Measurements from ENCODE around the gene SDK1.

The SDK1 gene

DNA sequence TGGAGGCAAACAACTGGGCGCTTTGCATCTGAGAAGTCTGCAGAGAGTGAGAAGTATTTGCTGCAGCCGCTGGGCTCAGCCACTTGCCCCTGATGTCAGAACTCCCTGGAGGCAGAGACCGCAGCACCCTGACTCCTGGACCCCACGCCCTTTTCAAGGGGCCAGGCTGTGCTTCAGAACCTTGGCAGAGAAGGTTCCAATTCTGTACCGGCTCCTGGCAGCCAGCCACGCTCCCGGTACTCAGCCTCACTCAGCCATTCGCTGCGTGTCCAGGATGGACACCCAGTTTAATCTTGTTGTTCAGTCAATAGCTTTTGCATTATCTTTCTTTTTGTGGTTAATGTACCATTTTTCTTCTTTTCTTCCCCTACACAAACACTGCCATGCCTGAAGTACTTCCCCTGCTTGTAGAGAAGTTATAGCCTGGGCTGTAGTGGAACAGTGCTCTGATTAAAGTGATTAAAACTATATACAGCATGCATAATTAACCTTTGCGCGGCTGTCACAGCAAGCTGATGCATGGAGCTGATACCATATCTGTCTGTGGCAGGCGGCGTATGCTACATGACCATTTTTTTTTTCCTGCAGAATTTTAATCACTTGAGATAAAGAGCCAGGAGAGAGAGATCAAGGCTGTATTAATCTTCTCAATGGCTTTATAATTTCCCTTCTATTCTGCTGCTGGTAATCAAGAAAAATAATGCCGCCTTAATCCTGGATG is 578.5 kb downstream of the SDK1 start:
- Mint-ChIP-seq H3K27me3 (peaks cover 2% of the 10 kb centered on the region), H3K36me3 (ENCODE audit: low read depth) (no peaks in the 10 kb centered on the region), H3K4me1 (no peaks in the 10 kb centered on the region), H3K9me3 (peaks cover 2% of the 10 kb centered on the region), H3K4me3 (no peak overlapping the region), H3K27ac (no peak overlapping the region)
- DNase-seq (no peak), ATAC-seq (no peak)

DNA sequence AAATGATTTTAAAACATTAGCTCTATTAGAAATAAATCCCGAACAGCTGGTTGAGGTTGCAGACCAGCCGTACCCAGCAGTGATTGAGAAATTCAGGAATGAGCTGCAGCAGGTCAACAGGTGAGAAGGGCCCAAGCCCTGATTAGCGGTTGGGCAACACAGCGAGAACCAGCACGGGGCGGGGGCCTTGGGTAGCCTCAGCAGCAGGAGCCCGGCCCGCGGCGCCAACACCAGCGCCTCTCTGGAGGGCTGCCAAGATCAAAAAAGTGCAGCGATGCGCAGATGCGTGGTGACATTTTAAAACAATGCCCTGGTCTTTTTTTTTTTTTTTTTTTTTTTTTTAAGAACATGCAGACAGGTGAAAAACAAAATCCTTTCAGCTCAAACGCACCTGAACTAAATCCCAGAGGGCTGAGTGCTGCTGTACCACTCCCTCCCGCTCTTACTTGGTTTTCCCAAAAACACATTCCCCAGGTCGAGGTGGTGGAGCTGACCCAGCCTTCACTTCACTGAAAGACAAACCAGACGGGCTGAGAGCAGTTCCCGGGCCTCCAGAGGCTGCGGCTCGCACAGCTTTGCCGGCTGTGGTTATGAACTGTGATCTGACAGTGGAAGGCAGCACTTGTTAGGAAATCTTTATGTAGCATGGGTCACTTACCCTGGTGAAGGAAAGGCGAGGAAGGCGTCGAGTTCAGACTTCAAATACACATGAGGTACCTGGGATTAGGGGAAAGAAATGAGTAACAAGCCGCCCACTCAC is 579.4 kb downstream of the SDK1 start:
- ATAC-seq (no peak), DNase-seq (no peak)
- Mint-ChIP-seq H3K9me3 (no peaks in the 10 kb centered on the region), H3K27ac (no peak overlapping the region), H3K36me3 (ENCODE audit: low read depth) (no peaks in the 10 kb centered on the region), H3K4me3 (no peak overlapping the region), H3K27me3 (peaks cover 5% of the 10 kb centered on the region), H3K4me1 (no peaks in the 10 kb centered on the region)

DNA sequence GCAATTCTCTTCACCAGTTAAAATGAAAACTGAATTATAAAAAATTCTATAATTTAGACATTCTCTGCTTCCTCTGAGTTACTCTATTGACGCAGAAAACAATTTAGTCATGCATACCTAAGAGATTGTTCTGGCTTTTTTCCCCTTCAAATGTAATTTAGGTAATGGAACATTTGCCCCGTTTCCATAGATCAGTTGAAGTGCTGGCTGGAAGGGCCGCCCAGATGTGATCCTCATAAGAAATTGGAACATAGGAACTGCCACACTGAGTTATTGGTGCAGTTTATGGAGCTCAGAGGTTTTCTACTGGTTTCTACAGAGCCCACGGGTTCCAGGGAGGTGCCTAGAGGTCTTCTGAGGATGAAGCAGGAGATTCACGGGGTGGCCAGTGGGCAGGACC is 581.7 kb downstream of the SDK1 start:
- H3K4me1 Mint-ChIP-seq: no peaks in the 10 kb centered on the region
- no peak overlapping the region for H3K27ac Mint-ChIP-seq
- peaks cover 5% of the 10 kb centered on the region for H3K27me3 Mint-ChIP-seq
- H3K4me3 Mint-ChIP-seq: no peak overlapping the region
- no peaks in the 10 kb centered on the region for H3K9me3 Mint-ChIP-seq
- DNase-seq (no peak), ATAC-seq (no peak)
- no peaks in the 10 kb centered on the region for H3K36me3 Mint-ChIP-seq (ENCODE audit: low read depth)

GRCh38 chr7:3884543-3884942 is 583.5 kb downstream of the SDK1 start:
- Mint-ChIP-seq H3K9me3 (no peaks in the 10 kb centered on the region), H3K4me1 (no peaks in the 10 kb centered on the region), H3K27ac (no peak overlapping the region), H3K27me3 (peaks cover 5% of the 10 kb centered on the region), H3K36me3 (ENCODE audit: low read depth) (no peaks in the 10 kb centered on the region), H3K4me3 (no peak overlapping the region)
- DNase-seq (no peak), ATAC-seq (no peak)

DNA sequence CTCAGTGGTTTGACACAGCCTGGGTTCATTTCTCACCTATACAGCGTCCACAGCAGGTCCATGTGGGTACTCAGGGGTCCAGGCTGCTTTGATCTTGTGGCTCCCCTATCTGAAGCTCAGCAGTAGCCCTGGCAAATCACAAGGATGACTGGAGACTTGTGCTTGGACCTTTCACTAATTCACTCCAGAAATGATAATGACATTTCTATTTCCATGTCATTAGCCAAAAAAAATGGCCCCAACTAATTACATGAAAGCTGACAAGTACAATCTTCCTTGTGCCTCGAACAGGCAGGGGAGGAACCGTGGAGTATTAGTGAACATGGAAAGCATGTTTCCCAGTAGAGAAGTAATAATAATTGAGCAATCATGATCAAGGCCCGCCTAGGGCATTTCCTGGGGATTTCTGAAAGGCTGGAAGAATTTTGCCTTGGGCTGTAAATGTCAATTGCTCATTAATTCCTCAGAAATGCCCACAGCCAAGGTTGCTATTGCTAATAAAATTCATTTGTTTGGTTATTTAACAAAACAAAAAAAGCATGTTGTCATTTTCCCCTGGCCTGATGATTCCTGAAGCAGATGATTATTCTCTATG is 586.1 kb downstream of the SDK1 start:
- no peak overlapping the region for H3K4me3 Mint-ChIP-seq
- no peak for DNase-seq
- no peak overlapping the region for H3K27ac Mint-ChIP-seq
- H3K36me3 Mint-ChIP-seq (ENCODE audit: low read depth): no peaks in the 10 kb centered on the region
- no peaks in the 10 kb centered on the region for H3K4me1 Mint-ChIP-seq
- no peak for ATAC-seq
- H3K9me3 Mint-ChIP-seq: no peaks in the 10 kb centered on the region
- peaks cover 5% of the 10 kb centered on the region for H3K27me3 Mint-ChIP-seq

DNA sequence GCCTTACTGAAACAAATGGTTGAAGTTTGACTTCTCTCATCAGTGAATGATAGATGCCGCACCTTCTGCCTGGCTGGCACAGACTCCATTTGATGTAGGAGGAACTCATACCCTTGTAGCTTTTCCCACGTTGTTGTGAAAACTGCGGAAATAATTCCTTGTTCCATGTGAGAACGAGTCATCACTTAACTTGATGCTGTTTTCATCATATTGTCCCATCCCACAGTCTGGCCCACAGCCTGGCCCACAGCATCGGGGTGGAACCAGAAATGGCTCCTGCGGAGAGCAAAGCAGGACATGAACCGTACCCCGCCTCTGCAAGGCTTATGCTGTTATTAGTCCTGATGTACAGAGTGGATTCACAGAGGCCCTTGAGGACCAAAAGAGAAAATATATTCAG is 587.0 kb downstream of the SDK1 start:
- Mint-ChIP-seq H3K4me3 (no peak overlapping the region), H3K4me1 (no peaks in the 10 kb centered on the region), H3K27ac (no peak overlapping the region), H3K27me3 (peaks cover 6% of the 10 kb centered on the region), H3K36me3 (ENCODE audit: low read depth) (no peaks in the 10 kb centered on the region), H3K9me3 (no peaks in the 10 kb centered on the region)
- no peak for ATAC-seq
- DNase-seq: no peak

GRCh38 chr7:3892157-3892556 is 591.1 kb downstream of the SDK1 start:
- H3K36me3 Mint-ChIP-seq (ENCODE audit: low read depth): no peaks in the 10 kb centered on the region
- H3K27me3 Mint-ChIP-seq: peaks cover 8% of the 10 kb centered on the region
- no peak overlapping the region for H3K4me3 Mint-ChIP-seq
- H3K4me1 Mint-ChIP-seq: no peaks in the 10 kb centered on the region
- no peak overlapping the region for H3K27ac Mint-ChIP-seq
- no peaks in the 10 kb centered on the region for H3K9me3 Mint-ChIP-seq
- DNase-seq: no peak
- no peak for ATAC-seq

- ATAC-seq (no peak), DNase-seq (no peak)
- Mint-ChIP-seq H3K9me3 (no peaks in the 10 kb centered on the region), H3K27me3 (peaks cover 8% of the 10 kb centered on the region), H3K27ac (no peak overlapping the region), H3K4me3 (no peak overlapping the region), H3K4me1 (no peaks in the 10 kb centered on the region), H3K36me3 (ENCODE audit: low read depth) (no peaks in the 10 kb centered on the region)
Measured at GRCh38 chr7:3892686-3893085, 591.6 kb downstream of the SDK1 start.

GRCh38 chr7:3893151-3893788 is 592.2 kb downstream of the SDK1 start:
- DNase-seq (no peak), ATAC-seq (no peak)
- no peaks in the 10 kb centered on the region for H3K4me1 Mint-ChIP-seq
- H3K9me3 Mint-ChIP-seq: no peaks in the 10 kb centered on the region
- H3K27ac Mint-ChIP-seq: no peak overlapping the region
- H3K36me3 Mint-ChIP-seq (ENCODE audit: low read depth): no peaks in the 10 kb centered on the region
- peaks cover 8% of the 10 kb centered on the region for H3K27me3 Mint-ChIP-seq
- no peak overlapping the region for H3K4me3 Mint-ChIP-seq

DNA sequence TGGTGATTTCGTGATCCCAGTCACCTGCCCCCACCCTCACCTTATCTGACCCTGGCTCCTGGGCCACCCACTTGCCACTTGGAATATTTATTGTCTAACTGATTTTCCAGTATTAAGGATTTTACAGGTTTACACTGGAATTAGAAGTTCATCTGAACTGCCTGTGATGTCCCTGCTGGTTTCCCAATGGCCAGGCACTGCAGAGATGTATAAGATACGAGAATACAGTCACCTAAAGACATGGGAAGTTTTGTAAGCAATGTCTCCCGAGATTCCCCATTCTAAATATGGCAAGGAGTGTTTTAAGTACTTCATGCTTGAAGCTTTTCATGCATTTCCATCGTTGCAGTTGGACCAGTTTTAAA is 592.7 kb downstream of the SDK1 start:
- Mint-ChIP-seq H3K36me3 (ENCODE audit: low read depth) (no peaks in the 10 kb centered on the region), H3K4me1 (no peaks in the 10 kb centered on the region), H3K4me3 (no peak overlapping the region), H3K27ac (no peak overlapping the region), H3K9me3 (no peaks in the 10 kb centered on the region), H3K27me3 (peaks cover 8% of the 10 kb centered on the region)
- DNase-seq: no peak
- no peak for ATAC-seq

DNA sequence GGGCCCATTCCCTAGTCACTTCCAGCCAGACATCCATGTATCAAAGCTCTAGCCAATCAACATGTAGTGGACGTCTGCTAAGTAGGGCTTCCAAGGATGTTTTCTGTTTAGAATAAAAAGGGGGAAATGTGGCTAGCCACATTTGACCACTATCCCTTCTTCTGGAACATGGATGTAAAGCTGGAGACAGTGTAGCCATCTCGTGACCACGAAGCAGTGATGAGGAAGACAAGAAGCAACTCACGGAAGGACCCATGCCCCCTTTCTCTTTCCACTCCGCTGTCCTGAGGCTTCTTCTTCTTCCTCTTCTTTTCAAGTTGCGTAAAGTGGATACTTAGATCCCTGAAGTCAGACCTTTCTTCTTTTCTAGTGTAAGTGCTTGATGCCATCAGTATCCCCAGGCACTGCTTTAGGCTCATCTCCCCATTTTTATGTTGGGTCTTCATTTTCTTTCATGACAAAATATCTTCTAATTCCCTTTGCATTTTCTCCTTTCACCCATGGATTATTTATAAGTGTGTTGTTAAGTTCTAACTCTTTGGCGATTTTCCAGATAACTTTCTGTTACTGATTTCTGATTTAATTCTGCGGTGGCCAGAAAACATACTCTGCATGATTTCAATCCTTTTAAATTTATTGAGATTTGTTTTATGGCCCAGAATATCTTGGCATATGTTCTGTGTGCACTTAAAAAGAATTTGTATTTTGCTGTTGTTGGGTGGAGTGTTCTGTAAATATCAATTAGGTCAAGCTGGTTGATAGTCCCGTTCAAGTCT is 594.5 kb downstream of the SDK1 start:
- H3K27me3 Mint-ChIP-seq: peaks cover 6% of the 10 kb centered on the region
- no peak overlapping the region for H3K4me3 Mint-ChIP-seq
- ATAC-seq (no peak), DNase-seq (no peak)
- H3K27ac Mint-ChIP-seq: no peak overlapping the region
- no peaks in the 10 kb centered on the region for H3K4me1 Mint-ChIP-seq
- no peaks in the 10 kb centered on the region for H3K36me3 Mint-ChIP-seq (ENCODE audit: low read depth)
- H3K9me3 Mint-ChIP-seq: no peaks in the 10 kb centered on the region

DNA sequence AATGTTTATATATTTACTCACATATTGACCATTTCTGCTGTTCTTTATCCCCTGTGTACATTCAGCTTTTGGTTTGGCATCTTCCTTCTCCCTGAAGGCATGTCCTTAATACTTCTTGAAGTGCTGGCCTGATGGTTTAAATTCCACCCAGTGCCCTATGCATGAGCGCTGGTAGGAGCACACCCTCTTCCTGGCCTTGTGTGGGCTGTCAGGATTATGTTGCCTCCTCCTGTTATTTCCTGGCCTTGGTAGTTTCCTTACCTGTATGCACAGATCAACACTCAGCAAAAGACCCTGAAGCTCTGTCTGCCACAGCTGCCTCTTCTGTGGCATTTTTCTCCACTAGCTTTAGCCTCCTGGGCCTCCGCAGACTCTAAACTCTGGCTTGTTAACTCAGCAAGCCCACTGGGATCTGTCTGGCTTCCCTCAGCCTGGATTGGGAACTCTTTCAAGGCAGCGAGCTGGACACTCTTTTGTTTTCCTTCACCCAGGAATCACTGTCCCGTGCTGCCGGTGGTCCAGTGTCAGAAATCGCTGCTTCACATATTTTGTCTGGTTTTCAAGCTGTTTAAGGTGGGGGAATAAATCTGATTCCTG is 595.2 kb downstream of the SDK1 start:
- DNase-seq: no peak
- Mint-ChIP-seq H3K27ac (no peak overlapping the region), H3K4me3 (no peak overlapping the region), H3K9me3 (no peaks in the 10 kb centered on the region), H3K4me1 (no peaks in the 10 kb centered on the region), H3K36me3 (ENCODE audit: low read depth) (no peaks in the 10 kb centered on the region), H3K27me3 (peaks cover 6% of the 10 kb centered on the region)
- ATAC-seq: no peak

DNA sequence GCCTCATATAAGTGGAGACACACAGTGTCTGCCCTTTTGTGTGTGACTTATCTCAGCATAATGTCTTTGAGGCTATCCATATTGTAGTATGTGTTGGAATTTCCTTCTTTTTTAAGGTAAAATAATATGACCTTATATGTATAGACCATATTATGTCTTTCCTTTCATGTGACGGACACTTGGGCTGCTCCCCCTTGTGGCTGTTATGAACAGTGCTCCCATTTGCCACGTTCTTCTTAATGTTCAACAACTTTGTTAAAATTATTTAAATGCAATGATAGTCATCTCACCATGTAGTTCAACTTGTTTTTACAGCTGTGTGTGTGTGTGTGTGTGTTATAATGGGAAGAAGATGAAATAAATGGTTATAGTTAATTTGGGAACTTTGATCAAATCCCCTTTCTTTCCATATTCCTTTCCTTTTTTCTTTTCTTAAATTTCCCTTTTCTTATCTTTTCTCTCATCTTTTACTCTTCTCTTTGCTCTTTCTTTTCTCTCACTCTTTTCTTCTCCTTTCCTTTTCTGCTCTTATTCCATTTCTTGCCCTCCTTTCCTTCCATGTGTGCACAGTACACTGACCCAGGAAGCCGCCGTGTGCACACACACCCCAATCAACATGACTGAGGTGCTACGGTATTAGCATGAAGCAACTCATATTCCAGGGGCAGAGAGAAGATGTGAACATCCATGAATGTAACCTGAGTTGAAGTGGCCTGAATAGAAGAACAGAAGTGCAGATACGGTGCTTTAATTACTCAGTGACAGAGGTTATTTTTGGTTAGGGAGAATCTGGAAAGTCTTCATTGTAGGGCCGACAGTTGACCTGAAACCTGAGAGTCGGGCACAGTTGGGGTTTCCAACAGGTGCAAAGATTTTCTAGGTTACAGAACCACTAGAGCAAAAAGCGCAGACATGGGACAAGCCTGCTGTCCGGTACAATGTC is 596.6 kb downstream of the SDK1 start:
- no peak overlapping the region for H3K27ac Mint-ChIP-seq
- no peak overlapping the region for H3K4me3 Mint-ChIP-seq
- no peaks in the 10 kb centered on the region for H3K4me1 Mint-ChIP-seq
- peaks cover 6% of the 10 kb centered on the region for H3K27me3 Mint-ChIP-seq
- H3K36me3 Mint-ChIP-seq (ENCODE audit: low read depth): no peaks in the 10 kb centered on the region
- H3K9me3 Mint-ChIP-seq: no peaks in the 10 kb centered on the region
- ATAC-seq: no peak
- DNase-seq: peak; percentile 35
